HFFc6 (cell line): ENCODE results near the gene MT1F. TPM values are rescaled to one million over a fixed set of nuclear protein-coding genes. Genes with fewer than 3 reads are reported as not detected.

ENCODE experiments used
- DNase-seq: peaks from one replicate; pipeline ENCODE4 v3.0.0-alpha.2; 2018
- H3K27ac Mint-ChIP-seq: 2 replicates; pipeline ENCODE4 v1.8.0; 2020; ENCODE audit warnings: mild to moderate bottlenecking, mixed read lengths
- H3K27me3 Mint-ChIP-seq: 2 replicates; pipeline ENCODE4 v1.8.0; 2021; ENCODE audit warnings: mild to moderate bottlenecking, moderate library complexity, mixed read lengths; ENCODE audit not compliant: insufficient read depth
- H3K36me3 Mint-ChIP-seq: 2 replicates; pipeline ENCODE4 v1.8.0; 2021; ENCODE audit warnings: low read depth, mixed read lengths
- H3K4me1 Mint-ChIP-seq: 2 replicates; pipeline ENCODE4 v1.8.0; 2020; ENCODE audit warnings: low read depth, mixed read lengths
- H3K4me3 Mint-ChIP-seq: 2 replicates; pipeline ENCODE4 v1.8.0; 2020; ENCODE audit warnings: mild to moderate bottlenecking, moderate library complexity, mixed read lengths
- H3K9me3 Mint-ChIP-seq: 2 replicates; pipeline ENCODE4 v1.8.0; 2020; ENCODE audit warnings: mild to moderate bottlenecking, mixed read lengths
- total RNA-seq, 6 experiments: library from RNA; stranded (reverse); fragmentation: NEBNext Ultra II Directional; extraction: Animal tissue kit (Norgen Biotek cat#: 25700); gene quantifications; 2 replicates in 1 of 6; 3 replicates in 5 of 6; pipeline ENCODE4 v1.2.3, GENCODE V29; 2021
- TF ChIP-seq, protein P1 (sequence below): fragments of 200-600 bp; sonication (generic); IDR thresholded peaks from 2 replicates; pipeline ENCODE4 v1.5.0; 2021; ENCODE audit warnings: antibody characterized with exemption, mild to moderate bottlenecking

Gene MT1F
- total RNA-seq, 6 experiments from 2014 or later: not detected

DNA sequence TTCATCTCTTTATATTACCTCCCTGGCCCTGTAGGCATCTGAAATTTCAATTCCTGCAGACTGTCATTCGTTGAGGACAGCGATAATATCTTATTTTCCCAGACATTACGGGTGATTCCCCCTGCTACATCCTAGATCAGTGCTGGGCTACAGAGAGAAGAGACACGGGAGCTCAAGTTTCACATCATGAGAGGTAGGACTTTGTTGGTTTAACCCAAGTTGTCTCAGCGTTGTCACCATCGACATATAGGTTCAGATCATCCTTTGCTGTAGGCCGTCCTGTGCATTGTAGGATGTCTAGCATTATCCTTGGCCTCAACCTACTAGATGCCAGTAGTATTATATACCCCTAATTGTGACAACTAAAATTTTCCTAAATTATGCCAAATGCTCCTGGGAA lies 43.8 kb downstream of the MT1F start:
- H3K4me3 Mint-ChIP-seq: no peak overlapping the region
- H3K27me3 Mint-ChIP-seq: peaks cover 2% of the 10 kb centered on the region
- H3K4me1 Mint-ChIP-seq: peaks cover 10% of the 10 kb centered on the region
- DNase-seq: no peak
- TF ChIP-seq, protein P1, sequence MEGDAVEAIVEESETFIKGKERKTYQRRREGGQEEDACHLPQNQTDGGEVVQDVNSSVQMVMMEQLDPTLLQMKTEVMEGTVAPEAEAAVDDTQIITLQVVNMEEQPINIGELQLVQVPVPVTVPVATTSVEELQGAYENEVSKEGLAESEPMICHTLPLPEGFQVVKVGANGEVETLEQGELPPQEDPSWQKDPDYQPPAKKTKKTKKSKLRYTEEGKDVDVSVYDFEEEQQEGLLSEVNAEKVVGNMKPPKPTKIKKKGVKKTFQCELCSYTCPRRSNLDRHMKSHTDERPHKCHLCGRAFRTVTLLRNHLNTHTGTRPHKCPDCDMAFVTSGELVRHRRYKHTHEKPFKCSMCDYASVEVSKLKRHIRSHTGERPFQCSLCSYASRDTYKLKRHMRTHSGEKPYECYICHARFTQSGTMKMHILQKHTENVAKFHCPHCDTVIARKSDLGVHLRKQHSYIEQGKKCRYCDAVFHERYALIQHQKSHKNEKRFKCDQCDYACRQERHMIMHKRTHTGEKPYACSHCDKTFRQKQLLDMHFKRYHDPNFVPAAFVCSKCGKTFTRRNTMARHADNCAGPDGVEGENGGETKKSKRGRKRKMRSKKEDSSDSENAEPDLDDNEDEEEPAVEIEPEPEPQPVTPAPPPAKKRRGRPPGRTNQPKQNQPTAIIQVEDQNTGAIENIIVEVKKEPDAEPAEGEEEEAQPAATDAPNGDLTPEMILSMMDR: no peak
- H3K36me3 Mint-ChIP-seq: no peaks in the 10 kb centered on the region
- H3K27ac Mint-ChIP-seq: no peak overlapping the region
- H3K9me3 Mint-ChIP-seq: no peaks in the 10 kb centered on the region

DNA sequence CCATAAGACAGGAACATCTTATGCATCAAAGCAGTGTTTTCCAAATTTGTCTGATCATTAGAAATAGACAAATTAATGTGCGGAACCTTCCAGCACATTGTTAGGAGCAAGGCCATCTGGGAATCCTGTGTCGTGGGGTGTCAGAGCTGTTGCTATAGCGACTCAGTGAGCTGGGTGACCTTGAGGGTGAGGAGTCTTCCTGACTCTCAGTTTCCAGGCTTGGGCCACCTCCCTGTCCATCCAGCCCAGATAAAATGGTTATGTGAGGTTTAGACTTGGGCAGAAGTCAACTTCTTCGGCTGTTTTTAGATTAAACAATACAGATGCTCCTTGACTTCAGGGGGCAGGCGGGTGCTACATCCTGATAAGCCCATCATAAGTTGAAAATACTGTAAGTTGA lies 45.1 kb downstream of the MT1F start:
- no peak overlapping the region for H3K27ac Mint-ChIP-seq

More for the DNA sequence above, 45.1 kb downstream of the MT1F start:
- no peaks in the 10 kb centered on the region for H3K36me3 Mint-ChIP-seq
- H3K4me1 Mint-ChIP-seq: peaks cover 10% of the 10 kb centered on the region
- TF ChIP-seq, protein P1: no peak
- H3K27me3 Mint-ChIP-seq: peaks cover 4% of the 10 kb centered on the region
- H3K4me3 Mint-ChIP-seq: no peak overlapping the region
- no peaks in the 10 kb centered on the region for H3K9me3 Mint-ChIP-seq
- DNase-seq: no peak

Other genes starting within 250 kb of the MT1F start
- gene AMFR, start 232.4 kb upstream of the MT1F start, total RNA-seq: 100 to 1,000 TPM; 104 to 117 (median 112) TPM
- 100 to 1,000 TPM; 114 to 150 (median 138) TPM for gene NUDT21, start 206.6 kb upstream of the MT1F start, total RNA-seq
- 10 to 100 TPM; 62.8 to 77.0 (median 74.3) TPM for gene OGFOD1, start 206.4 kb upstream of the MT1F start, total RNA-seq
- 10 to 100 TPM; 26.2 to 33.3 (median 29.5) TPM for gene BBS2, start 137.9 kb upstream of the MT1F start, total RNA-seq
- gene MT4, start 92.9 kb upstream of the MT1F start, total RNA-seq: not detected
- gene MT3, start 68.4 kb upstream of the MT1F start, total RNA-seq: not detected
- 1,000 to 10,000 TPM in 3 of 6 experiments, 100 to 1,000 TPM in 3; 623 to 1,524 (median 1,044) TPM for gene MT2A, start 49.4 kb upstream of the MT1F start, total RNA-seq
- 100 to 1,000 TPM; 192 to 469 (median 458) TPM for gene MT1E, start 32.2 kb upstream of the MT1F start, total RNA-seq
- under 1 TPM in 5 of 6 experiments, not detected in 1; 0.21 to 0.41 (median 0.28) TPM for gene MT1M, start 25.3 kb upstream of the MT1F start, total RNA-seq
- 1 to 10 TPM in 1 of 6 experiments, under 1 TPM in 1, not detected in 4; 0.50 to 1.5 TPM for gene MT1A, start 19.3 kb upstream of the MT1F start, total RNA-seq
- not detected for gene MT1B, start 6.1 kb upstream of the MT1F start, total RNA-seq
- gene MT1G, start 10.1 kb downstream of the MT1F start, total RNA-seq: under 1 TPM in 1 of 6 experiments, not detected in 5; 0.73 TPM
- not detected for gene MT1H, start 11.9 kb downstream of the MT1F start, total RNA-seq
- gene MT1X, start 24.5 kb downstream of the MT1F start, total RNA-seq: 10 to 100 TPM; 28.0 to 38.7 (median 33.3) TPM
- gene NUP93, start 72.2 kb downstream of the MT1F start, total RNA-seq: 10 to 100 TPM; 58.6 to 84.0 (median 78.8) TPM
- gene SLC12A3, start 207.2 kb downstream of the MT1F start, total RNA-seq: not detected